K562 (cell line): ENCODE data around the gene KIR2DL3. TPM values are rescaled to one million over a fixed set of nuclear protein-coding genes. Genes with fewer than 3 reads are reported as not detected.
"Not testable (repeated sequence)": the region's sequence is repeated elsewhere in the genome, so short reads cannot be mapped to it uniquely, and the experiment has no call there.

Source experiments
- ATAC-seq: fragments of 200-7000 bp; cut with Tn5 transposase; 3 replicates; pipeline ENCODE4 v1.9.1; 2020; ENCODE audit warnings: moderate library complexity
- BruUV-seq: library from RNA; stranded (reverse); fragments of 400-500 nt; replicated peaks from 2 replicates; lab custom pipeline; 2021; lab: Mats Ljungman, UMichigan
- CTCF ChIA-PET: fragments of 300-600 bp; formaldehyde crosslinking; extraction: SDS; loops from one replicate; lab custom pipeline; 2021; ENCODE audit warnings: low intra/inter-chr PET ratio; lab: Yijun Ruan, JAX
- POLR2A ChIA-PET: fragments of 300-600, 350-650 bp; sonication (Branson Sonifier 250); formaldehyde crosslinking; extraction: SDS; loops from one replicate; lab custom pipeline; 2021; ENCODE audit warnings: antibody characterized with exemption, inconsistent platforms; lab: Yijun Ruan, JAX
- DNase-seq, 4 experiments: peaks; one replicate each; pipeline versions ENCODE4 v3.0.0 to v3.0.0-alpha.2; 2011 to 2018; ENCODE audit warnings: low spot score in 3 of 4, mixed read lengths in 3 of 4; ENCODE audit errors: extremely low read depth in 1 of 4
- FAIRE-seq: peaks from 2 replicates; lab custom pipeline; 2011; peaks lifted over from hg19 to GRCh38; lab: Jason Lieb, UNC
- H2AFZ ChIP-seq: 2 replicates; pipeline ENCODE4 v1.6.0; 2011; ENCODE audit warnings: low read depth, low read length, control low read depth, inconsistent platforms
- H3K27ac ChIP-seq: fragments of 200-600 bp; 3 replicates; pipeline ENCODE4 v1.8.0; 2011; ENCODE audit warnings: low read depth, mild to moderate bottlenecking, control low read depth, inconsistent platforms, low read length, moderate library complexity, mixed read lengths; ENCODE audit errors: extremely low read depth
- H3K27me3 ChIP-seq, 2 experiments: fragments of 300-600 bp in 1 of 2; 2 replicates in 1 of 2; 3 replicates in 1 of 2; pipeline versions ENCODE4 v1.6.0 to v1.8.0; 2011; ENCODE audit warnings: inconsistent platforms in 2 of 2, low read length in 2 of 2, mild to moderate bottlenecking in 1 of 2, mixed read lengths in 1 of 2, moderate library complexity in 1 of 2; ENCODE audit not compliant: control insufficient read depth in 2 of 2, insufficient read depth in 2 of 2
- H3K36me3 ChIP-seq: fragments of 300-600 bp; 3 replicates; pipeline ENCODE4 v1.8.0; 2011; ENCODE audit warnings: mild to moderate bottlenecking, low read length, inconsistent platforms; ENCODE audit not compliant: control insufficient read depth, insufficient read depth
- H3K4me1 ChIP-seq, 2 experiments: fragments of 200-600 bp in 1 of 2; replicated peaks in 1 of 2; 2 replicates in 1 of 2; 3 replicates in 1 of 2; pipeline versions ENCODE4 v1.5.1 to v1.8.0; 2011; ENCODE audit warnings: inconsistent platforms in 2 of 2, low read length in 2 of 2, mild to moderate bottlenecking in 1 of 2, mixed read lengths in 1 of 2, moderate library complexity in 1 of 2; ENCODE audit not compliant: control insufficient read depth in 2 of 2, insufficient read depth in 2 of 2
- H3K4me2 ChIP-seq: 2 replicates; pipeline ENCODE4 v1.6.1; 2011; ENCODE audit warnings: low read length, control low read depth, inconsistent platforms, mixed read lengths; ENCODE audit not compliant: insufficient read depth
- H3K4me3 ChIP-seq: fragments of 200-600 bp; sonication (generic), shearing (Covaris generic); 2 replicates; pipeline ENCODE4 v1.5.1; 2016; ENCODE audit warnings: control low read depth, inconsistent platforms
- H3K79me2 ChIP-seq: fragments of 200-600 bp; 3 replicates; pipeline ENCODE4 v1.8.0; 2011; ENCODE audit warnings: low read length, inconsistent platforms; ENCODE audit not compliant: control insufficient read depth, insufficient read depth
- H3K9ac ChIP-seq, 2 experiments: 2 replicates each; pipeline versions ENCODE4 v1.6.0 to v1.6.1; 2011; ENCODE audit warnings: low read depth in 2 of 2, low read length in 2 of 2, control low read depth in 1 of 2, inconsistent platforms in 1 of 2, mild to moderate bottlenecking in 1 of 2, mixed read lengths in 1 of 2; ENCODE audit not compliant: insufficient read depth in 1 of 2
- H3K9me1 ChIP-seq: one replicate; pipeline ENCODE4 v1.6.0; 2011; ENCODE audit warnings: inconsistent platforms, mild to moderate bottlenecking, low read length, moderate library complexity; ENCODE audit not compliant: control insufficient read depth, insufficient read depth
- H3K9me3 ChIP-seq: replicated peaks from 2 replicates; pipeline ENCODE4 v1.5.1; 2011; ENCODE audit warnings: low read depth, low read length, inconsistent platforms; ENCODE audit not compliant: control insufficient read depth, insufficient read depth
- H4K20me1 ChIP-seq: replicated peaks from 2 replicates; pipeline ENCODE4 v1.6.1; 2011; ENCODE audit warnings: low read length, inconsistent platforms, mixed read lengths; ENCODE audit not compliant: control insufficient read depth, insufficient read depth
- ETV6 ChIP-seq, 3 experiments: fragments of 150-350 bp in 1 of 3; sonication (generic) in 1 of 3; formaldehyde crosslinking in 1 of 3; IDR thresholded peaks; 2 replicates each; pipeline versions ENCODE4 v1.6.1 to v1.8.0; 2014 to 2022; ENCODE audit warnings: borderline replicate concordance in 2 of 3, low read depth in 2 of 3, antibody characterized with exemption in 1 of 3, low read length in 1 of 3, mild to moderate bottlenecking in 1 of 3, missing genetic modification reagents in 1 of 3
- TAF1 ChIP-seq: IDR thresholded peaks from 2 replicates; pipeline ENCODE4 v1.6.1; 2011; ENCODE audit warnings: mild to moderate bottlenecking, low read length, moderate library complexity; ENCODE audit not compliant: insufficient read depth, control insufficient read depth, severe bottlenecking; ENCODE audit errors: extremely low read depth
- ZNF551 ChIP-seq: fragments of 250-450 bp; sonication (Bioruptor Pico); IDR thresholded peaks from 2 replicates; pipeline ENCODE4 v1.5.0; 2021; ENCODE audit warnings: mild to moderate bottlenecking, moderate library complexity
- WGBS: fragments of 100-300 bp; shearing (Covaris generic); methylation state at CpG from one replicate; pipeline ENCODE4 v1.1.6; 2016; ENCODE audit warnings: low coverage, mixed read lengths; ENCODE audit not compliant: insufficient coverage; ENCODE audit errors: missing lambda C conversion rate; 5-methylcytosine and 5-hydroxymethylcytosine counted together
- in situ Hi-C: fragments of 300-500 bp; cut with MboI; formaldehyde crosslinking; loops from 4 replicates; pipeline ENCODE4 v1.15.0; 2018; ENCODE audit warnings: inconsistent platforms, mixed read lengths
- intact Hi-C: fragments of 100-400 bp; cut with micrococcal nuclease; formaldehyde crosslinking; loops from 2 replicates; pipeline ENCODE4 v1.14.2; 2022
- polyA plus RNA-seq, 8 experiments: library from polyadenylated mRNA; depleted of rRNA in 4 of 8; stranded (reverse) in 5 of 8; unstranded in 3 of 8; fragments of >200 nt; fragmentation: Nextera tagmentation in 2 of 8; fragmentation: Illumina TruSeq in 1 of 8; extraction: Ambion mirVana in 2 of 8; extraction: Trizol in 1 of 8; gene quantifications; 2 replicates each; pipeline versions ENCODE4 v1.2.1 to v1.2.3, GENCODE V29; 2011 to 2014; ENCODE audit warnings: inconsistent platforms in 1 of 8, missing spikeins in 1 of 8
- total RNA-seq, 7 experiments: library from RNA; depleted of rRNA in 6 of 7; stranded (reverse); fragments of >200 nt in 6 of 7; fragmentation: Illumina TruSeq in 2 of 7; extraction: Trizol in 2 of 7; gene quantifications; 2 replicates each; pipeline versions ENCODE4 v1.2.1 to v1.2.3, GENCODE V29; 2011 to 2021; ENCODE audit warnings: low replicate concordance in 1 of 7
- TF ChIP-seq, protein P1 (sequence below): IDR thresholded peaks from 2 replicates; pipeline ENCODE4 v1.6.1; 2016; ENCODE audit warnings: missing genetic modification characterization, missing compliant biosample characterization

Gene KIR2DL3
- total and polyA plus RNA-seq, 9 of the 15 experiments (the other 6 are each of a cell fraction or from before 2014, with no cell fraction given): not detected

DNA sequence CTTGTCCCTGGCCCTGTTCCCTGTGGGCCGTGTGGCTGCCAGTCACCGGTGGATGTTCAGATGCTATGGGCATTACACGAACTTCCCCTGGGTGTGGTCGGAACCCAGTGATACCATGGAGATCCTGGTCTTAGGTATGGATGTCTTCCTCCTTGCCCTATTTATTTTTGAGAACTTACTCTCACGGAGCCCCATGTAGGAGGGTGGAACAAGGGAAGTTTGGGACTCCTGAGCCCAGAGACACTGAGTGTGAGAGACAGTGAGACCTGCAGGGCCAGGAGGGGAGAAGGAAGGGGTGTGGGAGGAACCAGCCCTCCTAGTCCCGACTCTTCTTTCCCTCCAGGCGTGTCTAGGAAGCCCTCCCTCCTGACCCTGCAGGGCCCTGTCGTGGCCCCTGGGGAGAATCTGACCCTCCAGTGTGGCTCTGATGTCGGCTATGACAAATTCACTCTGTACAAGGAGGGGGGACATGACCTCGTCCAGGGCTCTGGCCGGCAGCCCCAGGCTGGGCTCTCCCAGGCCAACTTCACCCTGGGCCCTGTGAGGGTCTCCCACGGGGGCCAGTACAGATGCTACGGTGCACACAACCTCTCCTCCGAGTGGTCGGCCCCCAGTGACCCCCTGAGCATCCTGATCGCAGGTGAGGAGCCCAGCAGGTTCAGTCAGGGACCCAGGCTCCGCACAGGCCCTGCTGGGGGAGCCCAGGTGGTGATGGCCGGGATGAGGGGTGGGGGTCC lies 28.9 kb upstream of the KIR2DL3 start (continued):
- TF ChIP-seq TAF1 (no peak), ZNF551 (no peak)

DNA sequence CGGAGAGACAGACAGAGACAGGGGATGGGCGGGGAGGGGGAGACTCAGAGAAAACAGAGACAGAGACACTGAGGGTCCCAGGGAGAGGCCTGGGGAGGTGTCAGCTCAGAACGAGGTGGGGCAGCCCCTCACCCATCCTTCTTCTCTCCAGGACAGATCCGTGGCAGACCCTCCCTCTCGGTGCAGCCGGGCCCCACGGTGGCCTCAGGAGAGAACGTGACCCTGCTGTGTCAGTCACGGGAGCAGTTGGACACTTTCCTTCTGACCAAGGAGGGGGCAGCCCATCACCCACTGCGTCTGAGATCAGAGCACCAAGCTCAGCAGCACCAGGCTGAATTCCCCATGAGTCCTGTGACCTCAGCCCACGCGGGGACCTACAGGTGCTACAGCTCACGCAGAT lies 28.4 kb upstream of the KIR2DL3 start:
- FAIRE-seq, intact Hi-C loops, H3K27ac ChIP-seq, ATAC-seq, in situ Hi-C loops, H4K20me1 ChIP-seq, BruUV-seq, DNase-seq, H3K4me2 ChIP-seq, H3K9me3 ChIP-seq, H2AFZ ChIP-seq, H3K4me3 ChIP-seq, H3K36me3 ChIP-seq, CTCF ChIA-PET, H3K79me2 ChIP-seq, H3K9me1 ChIP-seq, H3K9ac ChIP-seq, POLR2A ChIA-PET, H3K4me1 ChIP-seq: not testable (repeated sequence)
- WGBS: 9% methylated on average over 6 of the region's 13 CpGs
- peaks cover 0 to 20% of the 10 kb centered on the region in 2 experiments; a peak in 3 of 5 replicates for H3K27me3 ChIP-seq

DNA sequence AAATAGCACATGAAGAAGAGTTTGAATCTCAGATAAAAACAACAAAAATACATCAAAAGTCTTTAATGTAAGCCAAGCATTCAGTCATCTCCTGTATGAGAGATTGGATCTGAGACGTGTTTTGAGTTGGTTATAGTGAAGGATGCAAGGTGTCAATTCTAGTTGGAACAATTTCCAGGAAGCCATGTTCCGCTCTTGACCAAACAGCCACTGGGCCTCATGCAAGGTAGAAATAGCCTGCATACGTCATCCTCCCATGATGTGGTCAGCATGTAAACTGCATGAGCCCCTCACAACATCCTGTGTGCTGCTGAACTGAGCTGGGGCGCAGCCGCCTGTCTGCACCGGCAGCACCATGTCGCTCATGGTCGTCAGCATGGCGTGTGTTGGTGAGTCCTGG lies 14.2 kb upstream of the KIR2DL3 start, which contains the start of gene KIR3DL3:
Gene KIR3DL3, plus strand, starts transcription at position 301 of the 400 bp plus-strand sequence. Its CDS starts 55 bp downstream, at position 356.
- ATAC-seq (no peak), DNase-seq (no peak), FAIRE-seq (no peak)
- Histone ChIP-seq H2AFZ (no peak within 1 kb of the TSS), H3K27ac (no peak within 1 kb of the TSS), H3K4me1 (no peaks in the 10 kb centered on the region; a peak in 1 of 5 replicates), H4K20me1 (no peaks in the 10 kb centered on the region), H3K4me2 (no peak within 1 kb of the TSS), H3K79me2 (no peaks in the 10 kb centered on the region), H3K9ac (no peak within 1 kb of the TSS), H3K4me3 (no peak within 1 kb of the TSS), H3K9me3 (peaks cover 3% of the 10 kb centered on the region), H3K36me3 (no peaks in the 10 kb centered on the region), H3K27me3 (no peaks in the 10 kb centered on the region), H3K9me1 (no peaks in the 10 kb centered on the region)
- BruUV-seq: no TSS peak
- ChIA-PET POLR2A (no interaction called here), CTCF (no interaction called here)
- intact Hi-C loops (no loop called here), in situ Hi-C loops (no loop called here)
- WGBS: 26% methylated on average over 9 of the region's 9 CpGs
- TF ChIP-seq ETV6 (IDR thresholded peaks at IDR 0.05; ENCODE audit: borderline replicate concordance in 1 of 2, low read depth in 2 of 2, low read length in 1 of 2) (no peak), ETV6 (CRISPR knock-in tag; IDR thresholded peaks at IDR 0.05; ENCODE audit: borderline replicate concordance) (no peak)
- TF ChIP-seq, protein P1, sequence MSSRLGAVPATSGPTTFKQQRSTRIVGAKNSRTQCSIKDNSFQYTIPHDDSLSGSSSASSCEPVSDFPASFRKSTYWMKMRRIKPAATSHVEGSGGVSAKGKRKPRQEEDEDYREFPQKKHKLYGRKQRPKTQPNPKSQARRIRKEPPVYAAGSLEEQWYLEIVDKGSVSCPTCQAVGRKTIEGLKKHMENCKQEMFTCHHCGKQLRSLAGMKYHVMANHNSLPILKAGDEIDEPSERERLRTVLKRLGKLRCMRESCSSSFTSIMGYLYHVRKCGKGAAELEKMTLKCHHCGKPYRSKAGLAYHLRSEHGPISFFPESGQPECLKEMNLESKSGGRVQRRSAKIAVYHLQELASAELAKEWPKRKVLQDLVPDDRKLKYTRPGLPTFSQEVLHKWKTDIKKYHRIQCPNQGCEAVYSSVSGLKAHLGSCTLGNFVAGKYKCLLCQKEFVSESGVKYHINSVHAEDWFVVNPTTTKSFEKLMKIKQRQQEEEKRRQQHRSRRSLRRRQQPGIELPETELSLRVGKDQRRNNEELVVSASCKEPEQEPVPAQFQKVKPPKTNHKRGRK (tag): no peak
